Glomerular visceral epithelial cell (primary cell): ENCODE data around the gene ACACB.
A peak's percentile ranks its signal among the peaks of the same experiment; 100 is the strongest.

ENCODE experiments used
- DNase-seq: peaks from one replicate; pipeline ENCODE4 v3.0.0-alpha.2; 2016; ENCODE audit errors: extremely low spot score

ACACB gene

DNA sequence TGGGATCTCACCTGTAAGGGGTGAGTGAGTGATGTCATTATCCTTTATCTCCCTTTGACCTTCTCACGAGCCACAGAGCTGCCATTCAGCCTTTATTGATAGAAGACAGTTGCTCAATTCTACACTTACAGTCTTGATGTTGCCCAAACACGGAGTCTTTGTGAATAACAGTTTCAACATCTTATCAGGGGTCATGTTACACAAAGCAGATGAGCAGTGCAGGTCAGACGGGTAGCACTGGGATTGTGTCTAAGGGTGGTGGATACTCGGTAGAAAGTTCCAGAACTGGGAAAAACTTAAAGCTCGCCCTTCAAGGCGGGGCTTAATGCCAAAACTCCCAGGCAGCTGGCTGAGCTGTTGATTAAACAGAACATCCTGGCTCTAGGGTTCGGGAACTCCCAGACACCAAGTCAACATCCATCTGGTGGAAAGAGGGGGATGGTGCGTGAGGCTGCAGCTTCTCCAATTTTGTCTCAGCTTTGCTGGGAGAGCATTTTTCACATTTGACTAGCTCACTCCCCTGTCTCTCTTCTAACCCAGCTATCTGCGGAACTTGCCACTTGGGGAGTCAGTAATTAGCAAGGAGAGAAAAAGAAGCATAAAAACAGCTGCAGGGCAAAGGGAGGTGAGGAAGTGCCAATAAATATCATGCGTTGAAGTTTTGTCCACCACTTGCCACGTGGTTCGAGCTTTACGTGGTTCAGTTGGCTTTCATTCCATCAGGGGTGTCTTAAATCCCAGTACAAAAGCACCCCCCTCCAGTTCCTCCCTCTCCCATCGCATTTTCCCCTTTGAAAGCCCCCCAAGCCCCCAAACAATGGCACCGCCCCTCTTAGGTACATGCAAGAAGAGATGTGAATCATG, 161.7 kb downstream of the ACACB start:
- peak; percentile 22 for DNase-seq

DNA sequence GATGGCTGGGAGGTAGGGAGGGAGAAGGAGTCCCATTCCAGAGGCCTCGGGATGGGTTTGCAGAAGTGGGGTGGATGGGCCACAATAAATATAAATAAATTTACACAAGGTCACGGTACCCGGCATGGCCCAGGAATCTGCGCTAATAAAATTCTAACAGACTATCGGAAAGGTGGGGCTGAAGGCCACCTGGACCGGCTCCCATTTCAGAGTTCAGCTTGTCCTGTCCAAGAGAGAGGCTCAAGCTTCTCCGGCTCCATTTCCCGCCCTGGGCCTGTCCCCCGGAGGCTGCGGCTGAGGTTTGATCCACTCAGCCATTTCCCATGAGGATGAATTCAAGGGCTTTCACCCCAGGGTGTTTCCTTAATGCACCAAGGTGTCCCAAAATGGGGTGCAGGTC, 162.5 kb downstream of the ACACB start:
- no peak for DNase-seq

DNA sequence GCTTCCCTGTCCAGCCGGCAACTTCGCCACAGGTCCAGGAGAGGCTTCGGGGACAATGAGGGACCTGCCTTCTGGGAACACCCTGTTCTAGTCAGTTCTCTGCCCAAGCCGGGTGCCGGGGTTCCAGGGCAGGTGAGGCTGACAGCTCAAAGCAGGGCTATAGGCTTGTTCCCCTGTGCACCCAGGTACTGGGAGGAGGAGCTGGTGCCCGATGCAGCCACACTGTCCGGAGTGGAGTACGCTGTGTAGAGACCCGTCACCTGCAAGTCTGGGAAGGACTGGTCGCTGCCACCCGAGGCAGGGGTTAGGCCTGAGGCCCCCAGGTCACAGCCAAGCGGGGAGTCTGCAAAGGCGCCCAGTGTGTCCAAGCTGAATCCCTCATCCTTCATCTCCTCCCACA, 163.1 kb downstream of the ACACB start:
- DNase-seq, result no peak

DNA sequence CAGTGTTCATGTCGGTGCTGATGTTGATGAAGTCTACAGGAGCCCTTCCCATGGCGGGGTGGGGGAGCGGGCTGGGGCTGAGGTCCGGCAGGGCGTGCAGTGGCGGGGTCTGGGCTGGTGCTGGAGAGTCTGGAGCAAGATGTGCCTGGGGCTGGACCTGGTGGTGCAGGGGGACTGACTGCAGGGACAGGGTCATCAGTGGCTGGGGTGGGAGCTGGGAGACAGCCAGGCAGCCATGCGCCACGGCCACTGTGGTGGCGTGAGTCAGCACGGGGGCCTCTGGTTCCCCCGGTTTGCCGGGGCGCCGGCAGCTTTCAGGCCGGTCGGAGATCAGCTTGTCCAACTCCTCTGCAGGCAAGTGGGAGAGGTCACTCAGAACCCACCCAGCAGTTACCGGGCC, 165.1 kb downstream of the ACACB start:
- DNase-seq, result no peak

DNA sequence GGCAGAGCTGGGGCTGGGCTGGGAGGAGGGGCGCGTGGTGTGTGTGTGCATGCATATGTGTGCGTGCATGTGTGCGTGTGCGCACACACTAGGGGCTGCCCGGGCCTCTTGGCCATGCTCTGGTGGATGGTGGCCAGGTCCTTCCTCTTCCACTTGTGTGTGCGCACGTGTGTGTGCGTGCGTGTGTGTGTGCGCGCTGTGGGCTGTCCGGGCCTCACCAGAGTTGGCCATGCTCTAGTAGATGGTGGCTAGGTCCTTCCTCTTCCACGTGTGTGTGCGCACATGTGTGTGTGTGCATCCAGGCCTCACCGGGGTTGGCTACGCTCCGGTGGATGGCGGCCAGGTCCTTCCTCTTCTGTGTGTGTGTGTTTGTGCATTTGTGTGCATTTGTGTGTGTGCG, 168.0 kb downstream of the ACACB start:
- DNase-seq, result no peak

DNA sequence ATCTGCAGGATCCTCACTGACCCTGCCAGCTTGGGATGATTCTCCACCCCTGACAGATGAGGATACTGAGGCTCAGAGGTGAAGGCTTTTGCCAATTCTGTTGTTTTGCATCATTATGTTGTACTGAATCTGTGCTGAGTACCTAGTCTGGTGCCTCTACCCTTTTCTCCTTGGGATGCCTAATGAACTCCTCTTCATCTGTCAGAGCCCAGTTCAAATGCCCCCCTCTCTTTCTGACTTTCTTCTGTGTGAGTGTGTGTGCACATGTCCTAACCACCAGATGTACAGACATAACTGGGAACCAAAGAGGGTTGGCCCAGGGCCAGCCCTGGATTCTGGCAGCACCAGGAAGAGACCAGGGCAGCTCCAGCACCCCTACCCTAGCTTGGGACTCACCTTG, 169.9 kb downstream of the ACACB start:
- no peak for DNase-seq

DNA sequence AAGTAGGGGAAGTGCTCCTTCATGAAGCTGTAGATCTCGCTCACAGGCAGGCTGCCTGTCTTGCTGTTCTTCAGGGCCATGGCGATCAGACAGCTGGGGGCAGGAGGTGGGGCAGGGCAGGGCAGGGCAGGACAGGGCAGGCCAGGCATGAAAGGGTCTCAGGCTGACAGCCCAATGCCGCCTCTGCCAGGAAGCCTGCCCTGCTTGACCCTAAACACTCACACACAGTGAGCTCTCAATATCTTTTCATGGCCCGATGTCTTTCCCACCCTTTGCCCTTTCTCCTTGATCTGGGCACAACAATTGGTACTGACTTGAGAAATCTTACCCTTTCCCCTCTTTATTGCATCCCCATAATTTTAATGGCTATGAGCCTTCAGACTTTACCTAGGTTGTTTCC, 170.3 kb downstream of the ACACB start:
- DNase-seq, result no peak

DNA sequence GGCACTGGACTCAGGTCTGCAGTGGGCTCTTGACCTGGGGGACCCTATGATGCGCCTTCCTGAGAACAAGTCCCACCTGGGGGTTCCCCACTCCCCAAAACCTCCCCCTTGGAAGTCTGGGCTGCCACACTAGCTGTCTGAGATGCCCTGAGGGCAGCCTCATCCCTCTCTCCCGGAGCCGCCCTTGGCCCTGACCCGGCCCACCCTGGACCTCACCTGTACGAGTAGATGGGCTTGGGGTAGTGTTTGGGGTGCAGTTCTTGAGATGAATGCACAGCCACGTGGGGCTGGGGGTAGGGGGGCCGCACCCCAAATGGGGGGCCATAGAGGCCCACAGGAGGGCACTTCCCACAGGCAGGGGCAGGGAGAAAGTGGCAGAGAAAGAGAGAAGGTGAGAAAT, 170.8 kb downstream of the ACACB start:
- DNase-seq, result no peak

DNA sequence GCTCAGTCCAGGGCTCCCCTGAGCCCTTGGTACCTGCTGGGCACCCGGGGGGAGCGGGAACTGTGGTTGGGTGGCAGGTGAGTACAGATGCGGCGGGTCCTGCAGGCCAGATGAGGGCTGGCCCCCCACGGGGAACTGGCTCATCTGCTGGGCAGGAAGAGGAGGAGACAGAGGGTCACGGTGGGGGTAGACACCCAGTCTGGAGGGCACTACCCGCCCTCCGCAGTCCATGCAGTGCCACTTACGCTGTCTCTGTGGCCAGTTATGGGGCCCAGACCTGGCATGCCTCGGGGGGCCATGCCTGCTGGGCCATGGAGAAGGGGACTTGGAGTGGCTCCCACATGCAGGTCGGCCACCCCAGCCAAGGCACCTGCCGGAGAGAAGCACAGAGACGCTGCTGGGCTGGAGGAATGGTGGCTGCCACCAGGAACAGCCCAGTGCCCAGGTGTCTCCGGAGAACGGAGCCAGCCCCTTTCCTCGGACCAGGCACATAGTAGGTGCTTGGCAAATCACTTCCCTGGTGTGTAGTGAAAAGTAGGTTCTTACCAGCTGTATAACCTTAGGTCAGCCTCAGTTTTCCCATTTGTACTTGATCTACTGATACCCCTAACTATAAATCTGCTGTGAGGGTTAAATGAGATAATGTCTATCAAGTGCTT, 171.6 kb downstream of the ACACB start:
- no peak for DNase-seq

DNA sequence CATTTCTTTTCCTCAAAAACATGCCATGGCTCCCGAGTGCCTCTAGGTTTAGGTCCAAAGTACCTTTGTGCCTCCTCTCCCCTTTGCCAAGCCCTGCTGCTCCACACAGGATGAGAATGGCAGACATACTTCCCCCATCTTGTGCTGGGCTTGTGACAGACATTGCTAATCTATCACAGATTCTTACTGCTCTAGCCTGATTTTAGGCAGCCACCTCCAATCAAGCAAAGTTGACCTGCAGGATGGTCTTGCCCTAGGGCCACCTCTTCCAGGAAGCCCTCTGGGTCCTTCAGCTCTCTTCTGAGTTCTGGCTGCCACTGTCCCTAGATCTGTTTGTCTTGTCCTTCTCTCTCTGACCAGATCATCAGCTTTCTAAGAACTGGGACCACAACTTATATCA, 172.2 kb downstream of the ACACB start:
- DNase-seq, result no peak

DNA sequence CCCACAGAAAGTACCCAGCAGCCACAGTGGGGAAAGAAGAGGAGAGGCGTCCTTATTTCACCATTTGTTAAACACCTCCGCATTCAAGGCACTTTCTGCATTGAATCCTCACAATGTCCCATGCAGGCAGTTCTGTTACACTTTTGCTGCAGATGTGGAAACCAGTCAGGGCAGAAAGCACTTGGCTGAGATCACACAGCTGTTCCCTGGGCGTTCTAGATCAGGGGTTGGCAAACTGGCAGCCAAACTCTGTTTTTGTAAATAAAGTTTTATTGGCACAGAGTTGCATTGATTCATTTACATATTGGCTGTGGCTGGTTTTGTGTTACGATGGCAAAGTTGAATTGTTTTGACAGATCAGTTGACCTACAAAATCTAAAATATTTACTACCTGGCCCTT, 172.6 kb downstream of the ACACB start:
- no peak for DNase-seq

DNA sequence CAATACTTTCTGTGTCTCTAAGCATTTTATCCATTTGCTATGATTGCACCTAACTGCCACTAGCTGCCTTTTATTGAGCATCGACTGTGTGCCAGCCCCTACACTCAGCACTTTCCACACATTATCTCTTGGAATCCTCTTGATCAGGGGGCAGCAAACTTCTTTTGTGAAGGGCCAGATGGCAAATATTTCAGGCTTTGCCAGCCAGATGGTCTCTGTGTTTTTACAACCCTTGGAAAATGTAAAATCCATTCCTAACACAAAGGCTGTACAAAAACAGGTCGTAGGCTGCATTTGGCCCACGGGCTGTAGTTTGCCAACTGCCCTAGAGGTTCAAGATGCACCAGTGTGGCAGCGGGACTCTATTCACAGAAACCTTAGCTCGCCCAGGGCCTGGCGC, 173.2 kb downstream of the ACACB start:
- no peak for DNase-seq

DNA sequence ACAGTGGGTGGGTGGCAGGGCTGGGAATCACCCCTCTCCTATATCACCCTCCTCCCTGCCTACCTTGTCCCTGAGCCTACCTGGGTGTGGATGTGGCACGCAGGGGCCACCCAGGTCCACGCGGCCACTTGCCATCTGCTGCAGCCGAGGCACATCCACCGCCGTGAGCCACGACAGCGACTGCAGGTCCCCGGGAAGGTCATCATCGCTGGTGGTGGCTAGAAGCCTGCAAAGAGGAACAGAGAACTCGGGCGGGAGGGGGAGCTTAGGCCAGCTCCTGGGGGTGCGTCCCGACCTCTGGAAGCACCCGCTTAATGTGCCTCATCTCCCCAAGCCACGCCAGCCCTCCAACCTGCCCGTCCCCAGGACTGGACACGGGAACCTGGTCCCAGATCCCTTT, 173.7 kb downstream of the ACACB start:
- DNase-seq, result no peak

DNA sequence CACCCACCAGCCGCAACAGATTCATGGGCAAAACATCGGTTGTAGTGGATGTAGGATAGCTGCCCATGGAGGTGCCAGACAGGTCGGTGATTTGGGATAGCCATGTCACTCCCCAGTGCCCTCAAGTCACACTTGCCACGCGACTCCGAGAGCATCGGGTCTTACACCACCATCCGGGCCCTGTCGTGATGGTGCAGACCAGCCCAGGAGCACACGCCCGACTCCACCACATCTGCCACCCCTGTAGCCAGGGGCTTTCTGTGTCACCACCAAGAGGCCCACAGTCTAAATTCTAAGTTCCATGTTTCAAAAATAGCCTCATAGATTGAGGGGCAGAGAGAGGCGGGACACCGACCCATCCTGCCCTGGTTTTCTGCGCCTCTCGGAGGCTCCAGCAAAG, 174.7 kb downstream of the ACACB start:
- no peak for DNase-seq

DNA sequence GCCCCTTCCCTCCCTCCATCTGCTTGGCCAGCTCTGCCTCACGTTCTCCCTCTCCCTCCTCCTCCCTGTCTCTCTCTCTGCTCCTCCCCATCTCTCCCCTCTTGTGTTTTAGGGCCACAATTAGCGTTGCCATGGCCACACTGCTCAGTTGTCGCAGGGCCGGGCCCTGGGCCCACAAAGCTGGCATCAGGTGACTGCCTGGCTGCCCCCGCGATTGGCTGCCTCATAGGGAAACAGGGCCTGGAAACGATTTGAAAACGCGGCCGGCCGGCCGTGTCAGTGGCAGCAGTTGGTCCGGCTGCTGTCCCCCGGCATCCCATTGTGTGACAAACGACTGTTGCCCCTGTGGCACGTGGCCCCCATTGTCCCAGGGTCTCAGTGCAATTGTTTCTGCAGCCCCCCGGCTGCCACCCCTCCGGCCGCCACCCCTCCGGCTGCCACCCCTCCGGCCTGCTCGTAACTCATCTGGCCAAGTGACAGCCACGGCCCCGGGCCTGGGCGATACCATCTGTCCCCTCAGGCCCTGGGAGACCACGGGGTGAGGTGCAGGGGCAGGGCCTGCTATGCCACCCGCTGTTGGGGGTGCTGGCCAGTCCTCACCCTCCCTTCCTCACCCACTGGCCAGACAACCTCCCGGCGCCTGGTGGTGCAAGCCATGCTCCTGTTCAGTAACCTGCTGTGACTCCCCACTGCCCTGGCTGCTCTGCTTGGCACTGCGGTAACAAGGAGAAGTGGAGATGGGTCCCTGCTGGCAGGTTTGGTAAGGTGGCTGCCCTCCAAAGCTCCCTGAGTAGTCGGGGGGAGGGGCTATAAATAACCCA, 175.3 kb downstream of the ACACB start:
- no peak for DNase-seq

DNA sequence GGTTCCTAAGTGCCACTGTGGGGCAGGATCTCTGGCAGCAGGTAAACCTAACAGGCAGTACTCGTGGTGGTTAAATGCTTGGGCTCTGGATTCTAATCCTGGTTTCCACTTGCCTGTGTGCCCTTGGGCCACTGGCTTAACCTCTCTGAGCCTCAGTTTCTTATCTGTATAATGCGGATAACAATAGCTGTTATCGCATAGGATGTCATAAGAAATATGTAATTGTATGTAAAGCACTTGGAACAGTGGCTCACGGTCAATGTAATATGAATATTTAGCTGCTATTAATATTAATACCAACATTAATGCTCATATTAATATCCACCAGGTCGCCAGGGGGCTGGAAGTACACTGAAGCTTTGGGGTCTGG, 175.9 kb downstream of the ACACB start:
- no peak for DNase-seq

DNA sequence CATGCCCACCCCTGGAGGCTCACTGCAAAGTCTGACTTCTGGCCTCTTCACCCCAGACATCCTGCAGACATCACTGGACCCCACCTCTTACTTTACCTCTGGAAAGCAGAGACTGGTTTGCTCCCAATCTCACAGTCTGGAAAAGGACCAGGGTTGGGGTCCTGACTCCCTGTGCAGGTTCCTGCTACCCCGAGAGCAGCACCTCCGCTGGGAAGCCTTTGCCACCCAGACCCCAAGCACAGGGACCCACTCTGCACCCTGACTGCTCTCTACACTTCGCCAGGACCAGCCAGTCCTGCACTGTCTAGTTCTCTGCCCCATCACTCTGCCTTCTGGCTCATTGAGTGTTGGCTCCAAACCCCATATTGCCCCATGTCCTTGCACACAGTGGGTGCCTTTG, 176.7 kb downstream of the ACACB start:
- DNase-seq, result no peak

DNA sequence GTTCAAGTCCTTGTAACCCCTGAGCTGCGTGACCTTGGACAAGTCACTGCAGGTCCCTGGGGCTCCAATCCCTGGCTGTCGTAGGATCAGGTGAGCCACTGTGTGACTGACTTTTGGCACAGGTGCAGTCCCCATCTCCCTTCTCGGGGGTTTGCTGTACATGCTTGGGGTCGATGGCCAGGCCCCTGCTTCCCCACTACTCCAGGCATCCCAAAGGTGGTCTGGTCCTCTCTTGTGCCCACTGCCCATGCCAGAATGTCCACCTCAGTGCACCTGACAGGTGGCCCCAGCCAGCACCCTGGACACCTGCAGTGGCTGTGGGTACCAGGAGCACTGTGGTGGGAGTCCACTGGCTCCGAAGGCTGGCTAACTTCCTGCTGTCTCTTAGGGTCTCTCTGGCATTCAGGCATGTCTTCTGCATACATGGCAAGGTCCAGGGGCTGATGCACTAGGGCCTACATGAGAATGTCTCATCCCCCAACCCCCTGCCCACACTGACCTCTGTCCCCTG, 178.0 kb downstream of the ACACB start:
- no peak for DNase-seq

DNA sequence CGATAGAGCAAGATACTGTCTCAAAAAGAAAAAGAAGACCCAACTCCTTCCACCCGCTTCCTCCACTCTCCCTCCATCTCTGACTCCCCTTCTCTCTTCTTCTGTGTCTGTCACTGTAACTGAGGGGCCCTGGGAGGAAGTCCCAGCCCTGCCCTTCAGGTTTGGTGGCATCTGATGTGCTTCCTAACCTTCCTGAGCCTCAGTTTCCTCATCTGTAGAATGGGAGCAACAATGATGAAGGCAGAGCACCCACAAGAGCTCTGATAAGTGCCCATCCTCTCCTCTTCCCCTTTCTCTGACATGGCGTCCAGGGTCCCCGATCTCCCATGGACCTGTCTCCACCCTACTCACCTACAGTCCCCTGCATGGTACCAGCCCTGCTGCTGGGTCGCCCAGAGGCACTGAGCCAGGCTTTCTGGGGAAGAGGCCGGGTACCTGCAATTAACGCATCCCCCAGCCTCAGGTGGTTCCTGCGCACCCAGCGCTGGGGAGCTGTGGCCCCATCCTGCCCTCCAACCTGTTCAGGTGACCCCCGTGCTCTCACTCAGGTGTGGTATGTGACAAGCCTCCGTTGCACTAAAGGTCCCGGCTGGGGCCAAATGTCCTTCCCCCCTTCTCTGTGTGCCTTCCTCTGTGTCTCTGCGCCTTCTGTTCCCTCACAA, 179.5 kb downstream of the ACACB start:
- no peak for DNase-seq

DNA sequence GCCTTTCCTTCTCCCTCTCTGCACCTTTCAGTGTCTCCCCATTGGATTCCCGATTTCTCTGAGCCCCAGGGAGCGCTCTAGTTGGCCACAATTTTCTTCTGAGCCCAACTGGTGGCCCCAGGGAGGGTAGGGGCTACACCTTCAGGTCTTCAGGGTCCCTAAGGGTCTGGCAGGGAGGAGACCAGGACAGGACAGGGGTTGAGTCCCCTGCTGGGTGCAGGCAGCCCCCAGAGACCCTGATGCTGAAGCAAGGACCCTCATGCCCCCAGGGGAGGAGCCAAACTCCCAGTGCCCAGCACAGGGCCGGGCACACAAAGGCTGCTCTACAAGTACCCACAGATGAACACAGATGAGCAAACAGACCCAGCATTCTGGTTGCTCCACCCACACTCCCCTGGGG, 180.0 kb downstream of the ACACB start:
- DNase-seq, result no peak

DNA sequence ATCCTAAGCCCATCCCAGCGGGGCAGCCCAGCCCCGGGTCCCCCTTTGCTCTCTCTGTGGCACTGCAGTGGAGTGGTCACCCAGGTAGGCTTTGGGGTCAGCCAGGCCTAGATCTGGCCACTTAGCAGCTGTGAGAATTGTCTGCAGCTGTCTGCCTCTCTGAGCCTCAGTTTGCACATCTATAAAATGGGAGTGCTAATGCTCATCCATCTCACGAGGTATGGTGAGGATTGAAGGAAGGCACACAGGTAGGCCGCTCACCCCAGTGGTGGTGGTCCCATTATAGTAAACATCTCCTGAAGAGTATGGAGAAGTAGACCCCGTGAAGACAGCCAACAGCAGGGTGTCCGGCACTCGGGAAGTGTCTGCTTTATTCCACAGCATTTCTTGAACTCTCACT, 183.5 kb downstream of the ACACB start:
- no peak for DNase-seq

DNA sequence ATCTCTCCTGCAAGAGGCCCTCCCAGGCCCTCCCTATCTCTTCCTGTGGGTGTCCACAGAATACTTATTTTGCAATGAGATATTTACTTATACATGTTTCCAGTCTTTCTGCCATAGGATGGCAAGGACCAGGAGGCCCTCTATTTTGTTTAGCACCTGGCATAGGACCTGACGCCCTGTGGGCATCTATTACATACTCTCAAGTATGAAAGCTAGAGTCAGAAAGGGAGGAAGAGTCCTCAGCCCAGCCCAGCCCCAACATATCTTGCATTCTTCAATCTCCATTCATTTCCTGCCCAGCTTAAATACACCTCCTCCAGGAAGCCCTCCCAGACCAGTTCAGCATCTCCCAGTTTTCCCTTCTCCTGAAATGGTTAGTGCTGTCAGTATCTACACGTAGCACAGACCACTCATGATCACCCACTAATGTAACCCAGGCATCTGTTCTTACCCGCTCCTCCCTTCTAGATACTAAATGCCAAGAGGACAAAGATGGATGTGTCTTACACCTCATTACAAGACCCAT, 185.3 kb downstream of the ACACB start:
- DNase-seq, result no peak
